Colonic mucosa (tissue), 4 donors: ENCODE data around the gene KRTAP5-11. TPM values are rescaled to one million over a fixed set of nuclear protein-coding genes. Genes with fewer than 3 reads are reported as not detected.

ENCODE experiments used
- DNase-seq: peaks from one replicate; pipeline ENCODE4 v3.0.0-alpha.2; 2020
- H3K27ac ChIP-seq: fragments of 200-600 bp; one replicate; pipeline ENCODE4 v1.8.0; 2021
- H3K27me3 ChIP-seq: fragments of 200-600 bp; one replicate; pipeline ENCODE4 v1.8.0; 2021
- H3K36me3 ChIP-seq: fragments of 200-600 bp; one replicate; pipeline ENCODE4 v1.8.0; 2021
- H3K4me1 ChIP-seq: fragments of 200-600 bp; one replicate; pipeline ENCODE4 v1.8.0; 2021; ENCODE audit warnings: mild to moderate bottlenecking
- H3K4me3 ChIP-seq: fragments of 200-600 bp; one replicate; pipeline ENCODE4 v1.8.0; 2021
- H3K9ac ChIP-seq, 2 donors: one replicate each; pipeline ENCODE4 v1.7.0; 2013; ENCODE audit warnings: control low read depth in 2 of 2, low read depth in 2 of 2, low read length in 2 of 2
- H3K9me3 ChIP-seq: fragments of 200-600 bp; one replicate; pipeline ENCODE4 v1.8.0; 2021
- intact Hi-C: fragments of 100-400 bp; cut with DNase I; formaldehyde crosslinking; loops from one replicate; pipeline ENCODE4 v1.14.1; 2022
- total RNA-seq, 2 donors: library from RNA; stranded (reverse); fragmentation: NEBNext Ultra II Directional in 1 of 2; extraction: Animal tissue kit (Norgen Biotek cat#: 25700) in 1 of 2; gene quantifications; one replicate each; pipeline ENCODE4 v1.2.1, GENCODE V29; 2021
- TF ChIP-seq, protein P1 (sequence below): fragments of 200-600 bp; IDR thresholded peaks from one replicate; pipeline ENCODE4 v1.8.0; 2022; ENCODE audit warnings: antibody characterized with exemption, mild to moderate bottlenecking
- donor health status: healthy.
- donor health status: DM: no; HTN: no; CAD: no.
- donor health status: DM: no; HTN: no; CAD: no.

KRTAP5-11 gene
- total RNA-seq, 2 donors from 2014 or later = not detected

DNA sequence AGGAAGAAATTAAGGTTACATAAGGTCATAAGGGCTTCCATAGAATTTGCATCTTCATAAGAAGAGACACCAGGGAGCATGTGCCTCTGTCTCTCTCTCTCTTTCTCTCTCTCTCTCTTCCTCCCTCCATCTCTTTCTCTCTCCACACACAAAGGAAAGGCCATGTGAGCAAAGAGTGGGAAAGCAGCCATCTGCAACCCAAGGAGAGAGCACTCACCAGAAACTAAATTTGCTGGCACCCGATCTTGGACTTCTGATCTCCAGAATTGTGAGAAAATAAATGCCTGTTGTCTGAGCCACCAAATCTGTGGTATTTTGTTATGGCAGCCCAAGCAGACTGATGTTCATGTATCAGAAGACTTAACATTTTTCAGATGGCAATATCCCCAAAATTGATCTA is 23.7 kb downstream of the KRTAP5-11 start:
- no peak for DNase-seq
- Histone ChIP-seq H3K4me3 (no peak overlapping the region), H3K9me3 (no peaks in the 10 kb centered on the region), H3K27me3 (no peaks in the 10 kb centered on the region), H3K27ac (no peak overlapping the region), H3K9ac (no peak overlapping the region), H3K4me1 (no peaks in the 10 kb centered on the region), H3K36me3 (no peaks in the 10 kb centered on the region)
- intact Hi-C loops = no loop called here
- TF ChIP-seq, protein P1, sequence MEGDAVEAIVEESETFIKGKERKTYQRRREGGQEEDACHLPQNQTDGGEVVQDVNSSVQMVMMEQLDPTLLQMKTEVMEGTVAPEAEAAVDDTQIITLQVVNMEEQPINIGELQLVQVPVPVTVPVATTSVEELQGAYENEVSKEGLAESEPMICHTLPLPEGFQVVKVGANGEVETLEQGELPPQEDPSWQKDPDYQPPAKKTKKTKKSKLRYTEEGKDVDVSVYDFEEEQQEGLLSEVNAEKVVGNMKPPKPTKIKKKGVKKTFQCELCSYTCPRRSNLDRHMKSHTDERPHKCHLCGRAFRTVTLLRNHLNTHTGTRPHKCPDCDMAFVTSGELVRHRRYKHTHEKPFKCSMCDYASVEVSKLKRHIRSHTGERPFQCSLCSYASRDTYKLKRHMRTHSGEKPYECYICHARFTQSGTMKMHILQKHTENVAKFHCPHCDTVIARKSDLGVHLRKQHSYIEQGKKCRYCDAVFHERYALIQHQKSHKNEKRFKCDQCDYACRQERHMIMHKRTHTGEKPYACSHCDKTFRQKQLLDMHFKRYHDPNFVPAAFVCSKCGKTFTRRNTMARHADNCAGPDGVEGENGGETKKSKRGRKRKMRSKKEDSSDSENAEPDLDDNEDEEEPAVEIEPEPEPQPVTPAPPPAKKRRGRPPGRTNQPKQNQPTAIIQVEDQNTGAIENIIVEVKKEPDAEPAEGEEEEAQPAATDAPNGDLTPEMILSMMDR = no peak

DNA sequence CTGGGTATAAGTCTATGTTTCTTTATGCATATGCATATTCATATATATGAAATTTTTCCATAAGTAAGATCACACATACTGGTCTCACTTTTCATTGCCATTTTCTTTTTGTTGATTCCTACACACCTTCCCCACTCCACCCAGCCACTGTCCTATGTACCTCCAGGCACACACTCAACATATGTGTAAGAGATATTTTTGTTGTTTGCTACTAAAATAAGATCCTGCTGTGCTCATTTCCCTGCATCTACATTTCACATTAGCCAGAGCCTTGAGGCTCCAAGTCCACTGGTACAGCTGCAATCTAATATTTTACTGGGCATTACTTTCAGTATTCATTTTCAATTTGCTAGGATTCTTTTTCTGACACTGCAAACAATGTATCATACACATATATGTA is 25.4 kb downstream of the KRTAP5-11 start:
- Histone ChIP-seq H3K36me3 (no peaks in the 10 kb centered on the region), H3K27me3 (no peaks in the 10 kb centered on the region), H3K27ac (no peak overlapping the region), H3K9ac (no peak overlapping the region), H3K4me1 (no peaks in the 10 kb centered on the region), H3K9me3 (no peaks in the 10 kb centered on the region), H3K4me3 (no peak overlapping the region)
- TF ChIP-seq, protein P1 = no peak
- intact Hi-C loops = no loop called here
- DNase-seq = no peak

DNA sequence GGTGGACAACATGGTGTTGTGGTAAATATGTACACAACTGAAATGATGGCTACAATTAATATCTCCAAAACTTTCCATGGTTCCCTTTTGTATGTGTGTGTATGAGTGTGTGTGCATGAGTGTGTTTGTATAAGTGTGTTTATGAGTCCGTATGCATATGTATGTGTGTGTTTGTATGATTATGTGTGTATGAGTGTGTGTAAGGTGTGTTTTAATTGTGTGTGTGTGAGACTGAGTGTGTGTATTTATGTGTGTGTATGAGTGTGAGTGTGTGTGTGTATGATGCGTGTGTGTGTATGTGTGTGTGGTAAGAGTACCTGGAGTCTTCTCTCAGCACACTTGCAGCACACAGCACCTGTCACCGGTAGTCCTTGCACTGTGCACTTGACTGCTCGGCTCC is 26.7 kb downstream of the KRTAP5-11 start:
- no peak for DNase-seq
- Histone ChIP-seq H3K4me1 (no peaks in the 10 kb centered on the region), H3K27ac (no peak overlapping the region), H3K27me3 (no peaks in the 10 kb centered on the region), H3K36me3 (no peaks in the 10 kb centered on the region), H3K4me3 (no peak overlapping the region), H3K9me3 (no peaks in the 10 kb centered on the region), H3K9ac (no peak overlapping the region)
- TF ChIP-seq, protein P1 = no peak
- intact Hi-C loops = no loop called here

DNA sequence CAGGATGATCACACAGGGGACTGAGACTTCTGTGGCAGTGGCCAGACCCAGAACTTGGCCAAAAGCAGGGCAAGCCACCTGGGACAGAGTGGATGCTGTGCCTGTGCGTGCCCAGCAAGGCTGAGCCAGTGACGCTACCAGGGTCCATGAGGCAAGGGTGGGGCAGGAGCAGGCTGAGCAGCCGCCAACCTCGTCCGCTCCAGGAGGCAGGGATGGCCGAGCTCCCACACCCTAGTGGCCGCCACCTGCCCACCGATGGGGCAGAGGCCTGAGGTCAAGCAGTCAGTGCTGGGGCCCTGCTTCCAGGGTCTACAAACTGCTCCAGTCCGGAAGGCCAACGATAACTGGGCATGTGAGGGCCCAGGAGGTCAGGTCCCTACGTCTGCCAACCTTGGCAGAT is 27.2 kb downstream of the KRTAP5-11 start:
- TF ChIP-seq, protein P1 = no peak
- no peaks in the 10 kb centered on the region for H3K9me3 ChIP-seq
- H3K9ac ChIP-seq = no peak overlapping the region
- no peaks in the 10 kb centered on the region for H3K4me1 ChIP-seq
- no peak for DNase-seq
- H3K36me3 ChIP-seq = no peaks in the 10 kb centered on the region
- no peak overlapping the region for H3K27ac ChIP-seq
- no peaks in the 10 kb centered on the region for H3K27me3 ChIP-seq
- intact Hi-C loops = no loop called here
- H3K4me3 ChIP-seq = no peak overlapping the region

DNA sequence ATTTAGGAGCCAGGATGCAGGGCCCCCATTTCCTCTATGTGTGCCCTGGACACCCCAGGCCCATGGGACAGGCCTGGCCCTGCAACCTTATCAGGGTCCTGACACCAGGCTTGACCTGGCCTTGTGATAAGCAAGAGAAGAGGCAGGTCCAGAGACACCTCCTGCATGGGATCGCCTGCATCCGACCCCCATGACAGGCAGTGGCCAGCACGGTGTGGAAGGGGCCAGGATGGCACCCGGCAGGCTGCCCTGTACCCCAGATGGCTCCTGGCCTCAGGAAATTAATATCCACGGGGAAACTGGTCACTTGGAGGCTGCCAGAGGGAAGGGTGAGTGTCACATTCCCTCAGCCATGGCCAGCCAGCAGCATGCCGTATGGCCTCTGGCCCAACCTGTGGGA is 27.7 kb downstream of the KRTAP5-11 start:
- no peak overlapping the region for H3K9ac ChIP-seq
- no peaks in the 10 kb centered on the region for H3K27me3 ChIP-seq
- no peaks in the 10 kb centered on the region for H3K9me3 ChIP-seq
- no peak overlapping the region for H3K4me3 ChIP-seq
- TF ChIP-seq, protein P1 = no peak
- DNase-seq = no peak
- H3K4me1 ChIP-seq = no peaks in the 10 kb centered on the region
- H3K27ac ChIP-seq = no peak overlapping the region
- H3K36me3 ChIP-seq = no peaks in the 10 kb centered on the region
- intact Hi-C loops = no loop called here

DNA sequence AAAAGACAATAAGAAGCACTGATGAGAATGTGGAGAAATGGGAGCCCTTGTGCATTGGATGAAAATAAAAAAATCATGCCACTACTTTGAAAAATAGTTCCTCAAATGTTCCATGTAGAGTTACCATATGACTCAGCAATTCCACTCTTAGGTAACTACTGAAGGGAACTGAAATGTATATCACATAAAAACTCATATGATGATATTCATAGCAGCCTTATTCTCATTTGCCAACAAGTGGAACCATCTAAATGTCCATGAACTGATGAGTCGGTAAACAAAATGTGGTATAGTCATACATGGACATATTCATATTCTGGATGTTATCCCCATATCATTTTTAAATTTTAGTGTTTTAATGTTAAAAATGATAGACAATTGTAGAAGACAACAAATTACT is 31.0 kb downstream of the KRTAP5-11 start:
- no peak for DNase-seq
- TF ChIP-seq, protein P1 = no peak
- Histone ChIP-seq H3K9ac (no peak overlapping the region), H3K4me1 (no peaks in the 10 kb centered on the region), H3K4me3 (no peak overlapping the region), H3K36me3 (no peaks in the 10 kb centered on the region), H3K27me3 (no peaks in the 10 kb centered on the region), H3K9me3 (no peaks in the 10 kb centered on the region), H3K27ac (no peak overlapping the region)
- intact Hi-C loops = no loop called here
